ENCODE data around the gene ZNF438. TPM values are rescaled to one million over a fixed set of nuclear protein-coding genes. Genes with fewer than 3 reads are reported as not detected.

Gene ZNF438
- total and polyA plus RNA-seq, 2 of the 13 experiments (the other 11 are each of a cell fraction or from before 2014, with no cell fraction given), result 0.75 to 0.83 TPM

DNA sequence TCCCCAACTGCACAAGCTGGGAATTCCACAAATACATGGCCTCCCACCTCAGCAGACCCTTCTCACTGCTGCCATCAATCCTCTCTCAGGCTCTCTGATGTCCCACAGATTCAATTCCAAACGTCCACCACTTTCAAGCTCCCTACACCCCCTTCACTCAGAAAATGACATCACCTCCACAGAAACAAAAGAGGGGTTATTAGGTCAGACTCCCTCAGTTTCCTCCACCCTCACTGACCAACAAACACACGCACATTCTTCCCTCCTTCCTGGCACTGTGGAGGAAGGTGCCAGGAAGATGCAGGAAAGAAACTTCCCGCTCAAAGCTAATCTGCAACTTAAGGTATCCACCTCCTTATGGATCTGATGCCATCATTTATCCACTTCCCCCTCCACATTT, 18.3 kb downstream of the ZNF438 start:
- no peaks in the 10 kb centered on the region for H3K36me3 ChIP-seq (replicated peaks in 1 of 2; ENCODE audit: control insufficient read depth in 1 of 2, insufficient read depth in 2 of 2, low read length in 2 of 2)
- no peak overlapping the region for H2AFZ ChIP-seq (ENCODE audit: low read length)
- ATAC-seq, result no peak
- no peak for DNase-seq (ENCODE audit: low spot score)
- no peak overlapping the region for H3K4me2 ChIP-seq (ENCODE audit: low read depth, low read length)
- H3K27ac ChIP-seq (ENCODE audit: extremely low read length, insufficient read depth, low read length), result no peak overlapping the region
- WGBS (ENCODE audit: low lambda C conversion rate), result 54% methylated on average over 3 of the region's 3 CpGs
- no TSS peak for BruUV-seq (replicated peaks)
- no peaks in the 10 kb centered on the region for H3K9me3 ChIP-seq (ENCODE audit: low read length)
- H3K4me3 ChIP-seq (replicated peaks in 1 of 3; ENCODE audit: insufficient read depth in 1 of 3, low read depth in 2 of 3, low read length in 3 of 3), result no peak overlapping the region
- intact Hi-C loops (cut with micrococcal nuclease; ENCODE audit: unreplicated experiment), result no loop called here
- TF ChIP-seq ZNF253 (CRISPR knock-in tag; IDR thresholded peaks at IDR 0.05; ENCODE audit: borderline replicate concordance) (no peak), ATF7 (IDR thresholded peaks at IDR 0.05) (peak; percentile 38; the same call in 1 of the 2 replicates), ATF7 (CRISPR knock-in tag; IDR thresholded peaks at IDR 0.05) (no peak)
- H3K9ac ChIP-seq (ENCODE audit: insufficient read depth, low read depth, low read length), result no peak overlapping the region
- ChIA-PET CTCF (ENCODE audit: low intra/inter-chr PET ratio, low total read pairs) (no interaction called here), POLR2A (no interaction called here)
- H3K79me2 ChIP-seq (ENCODE audit: insufficient read depth, low read length), result no peaks in the 10 kb centered on the region
- in situ Hi-C loops (cut with HindIII; ENCODE audit: extremely low pct_ligation_motif_present, low pct_unique_long_range_greater_than_20kb), result no loop called here
- H3K27me3 ChIP-seq (ENCODE audit: control insufficient read depth in 1 of 2, insufficient read depth in 2 of 2, low read length in 2 of 2), result no peaks in the 10 kb centered on the region; a peak in 1 of 5 replicates
- no peak for FAIRE-seq
- peaks cover 23% of the 10 kb centered on the region for H3K4me1 ChIP-seq (ENCODE audit: insufficient read depth, low read length)
- no peaks in the 10 kb centered on the region for H4K20me1 ChIP-seq (ENCODE audit: insufficient read depth, low read length)

GRCh38 chr10:31011665-31012022, 20.0 kb downstream of the ZNF438 start:
- in situ Hi-C loops (cut with HindIII; ENCODE audit: extremely low pct_ligation_motif_present, low pct_unique_long_range_greater_than_20kb), result no loop called here
- Histone ChIP-seq H3K36me3 (replicated peaks in 1 of 2; ENCODE audit: control insufficient read depth in 1 of 2, insufficient read depth in 2 of 2, low read length in 2 of 2) (no peaks in the 10 kb centered on the region), H3K9me3 (ENCODE audit: low read length) (no peaks in the 10 kb centered on the region), H3K79me2 (ENCODE audit: insufficient read depth, low read length) (no peaks in the 10 kb centered on the region), H2AFZ (ENCODE audit: low read length) (no peak overlapping the region), H3K27ac (ENCODE audit: extremely low read length, insufficient read depth, low read length) (no peak overlapping the region), H3K27me3 (ENCODE audit: control insufficient read depth in 1 of 2, insufficient read depth in 2 of 2, low read length in 2 of 2) (no peaks in the 10 kb centered on the region; a peak in 1 of 5 replicates), H3K4me1 (ENCODE audit: insufficient read depth, low read length) (peaks cover 13% of the 10 kb centered on the region), H3K4me2 (ENCODE audit: low read depth, low read length) (no peak overlapping the region), H3K4me3 (replicated peaks in 1 of 3; ENCODE audit: insufficient read depth in 1 of 3, low read depth in 2 of 3, low read length in 3 of 3) (no peak overlapping the region), H4K20me1 (ENCODE audit: insufficient read depth, low read length) (no peaks in the 10 kb centered on the region), H3K9ac (ENCODE audit: insufficient read depth, low read depth, low read length) (no peak overlapping the region)
- WGBS (ENCODE audit: low lambda C conversion rate), result 24% methylated on average over 3 of the region's 3 CpGs
- no TSS peak for BruUV-seq (replicated peaks)
- TF ChIP-seq HOXA3 (CRISPR knock-in tag; IDR thresholded peaks at IDR 0.05), result no peak
- no peak for TF ChIP-seq TRIM24 (CRISPR knock-in tag; IDR thresholded peaks at IDR 0.05)
- TF ChIP-seq SNAPC2 (CRISPR knock-in tag; IDR thresholded peaks at IDR 0.05), result no peak
- TF ChIP-seq HMGA1 (CRISPR knock-in tag; conservative IDR thresholded peaks at IDR 0.05), result no peak
- no peak for TF ChIP-seq FOXJ3 (CRISPR knock-in tag; IDR thresholded peaks at IDR 0.05; ENCODE audit: borderline replicate concordance)
- no peak for TF ChIP-seq NRL (CRISPR knock-in tag; IDR thresholded peaks at IDR 0.05; ENCODE audit: borderline replicate concordance)
- TF ChIP-seq GLI4 (CRISPR knock-in tag; IDR thresholded peaks at IDR 0.05; ENCODE audit: borderline replicate concordance), result no peak
- no peak for TF ChIP-seq ZNF333 (CRISPR knock-in tag; IDR thresholded peaks at IDR 0.05; ENCODE audit: borderline replicate concordance)
- TF ChIP-seq NR0B2 (CRISPR knock-in tag; IDR thresholded peaks at IDR 0.05), result no peak
- no peak for TF ChIP-seq CBX1 (IDR thresholded peaks at IDR 0.05; ENCODE audit: low read depth)
- TF ChIP-seq MBNL3 (CRISPR knock-in tag; conservative IDR thresholded peaks at IDR 0.05), result no peak
- no peak for TF ChIP-seq YEATS4 (CRISPR knock-in tag; IDR thresholded peaks at IDR 0.05; ENCODE audit: borderline replicate concordance)
- TF ChIP-seq ATM (IDR thresholded peaks at IDR 0.05; ENCODE audit: borderline replicate concordance), result no peak
- TF ChIP-seq ETV6 (CRISPR knock-in tag; conservative IDR thresholded peaks at IDR 0.05), result no peak
- intact Hi-C loops (cut with micrococcal nuclease; ENCODE audit: unreplicated experiment), result no loop called here
- ChIA-PET CTCF (ENCODE audit: low intra/inter-chr PET ratio, low total read pairs) (no interaction called here), POLR2A (no interaction called here)
- FAIRE-seq (no peak), DNase-seq (ENCODE audit: low spot score) (no peak), ATAC-seq (no peak)

Data from HepG2 (cell line).